Gastroesophageal sphincter (tissue), 4 donors: ENCODE results near the gene ZNF606. TPM values are rescaled to one million over a fixed set of nuclear protein-coding genes. Genes with fewer than 3 reads are reported as not detected.
"Not testable (repeated sequence)": the region's sequence is repeated elsewhere in the genome, so short reads cannot be mapped to it uniquely, and the experiment has no call there.

Experiments used
- ATAC-seq: fragments of 150-250 bp; one replicate; pipeline ENCODE4 v1.9.1; 2016; ENCODE audit warnings: mild to moderate bottlenecking, moderate library complexity
- H3K27ac ChIP-seq, 4 donors: fragments of 200-600 bp; sonication (generic) in 3 of 4; 1 replicate in 3 of 4; 2 replicates in 1 of 4; pipeline ENCODE4 v1.5.1; 2016 to 2019
- H3K27me3 ChIP-seq: fragments of 200-600 bp; sonication (generic); one replicate; pipeline ENCODE4 v1.5.1; 2019
- H3K36me3 ChIP-seq, 2 donors: fragments of 200-600 bp; sonication (generic); one replicate each; pipeline ENCODE4 v1.5.1; 2019; ENCODE audit warnings: control low read depth in 1 of 2
- H3K4me1 ChIP-seq, 3 donors: fragments of 200-600 bp; sonication (generic); 1 replicate in 2 of 3; 2 replicates in 1 of 3; pipeline ENCODE4 v1.5.1; 2016 to 2019; ENCODE audit warnings: control low read depth in 2 of 3
- H3K4me3 ChIP-seq, 2 donors: fragments of 200-600 bp; sonication (generic); one replicate each; pipeline ENCODE4 v1.5.1; 2019; ENCODE audit warnings: mild to moderate bottlenecking in 1 of 2, moderate library complexity in 1 of 2
- H3K9me3 ChIP-seq, 3 donors: fragments of 200-600 bp; sonication (generic); one replicate each; pipeline ENCODE4 v1.5.1; 2017 to 2019; ENCODE audit warnings: control low read depth in 2 of 3
- CTCF ChIP-seq, 4 experiments: fragments of 200-600 bp in 2 of 4; fragments of 450-650 bp in 2 of 4; sonication (generic) in 1 of 4; IDR thresholded peaks; one replicate each; pipeline ENCODE4 v1.5.1; 2017 to 2019; ENCODE audit warnings: antibody characterized with exemption in 4 of 4, mild to moderate bottlenecking in 2 of 4, moderate library complexity in 2 of 4
- EP300 ChIP-seq: sonication (generic); formaldehyde crosslinking; IDR thresholded peaks from one replicate; pipeline ENCODE4 v1.6.1; 2017; ENCODE audit warnings: antibody characterized with exemption, mild to moderate bottlenecking
- POLR2A ChIP-seq, 2 donors: fragments of 450-650 bp; IDR thresholded peaks; one replicate each; pipeline ENCODE4 v1.6.1; 2017; ENCODE audit warnings: antibody characterized with exemption in 2 of 2, mild to moderate bottlenecking in 2 of 2, moderate library complexity in 1 of 2
- POLR2AphosphoS5 ChIP-seq: sonication (generic); formaldehyde crosslinking; IDR thresholded peaks from one replicate; pipeline ENCODE4 v1.6.1; 2017; ENCODE audit warnings: antibody characterized with exemption
- WGBS, 2 donors: methylation state at CpG; one replicate each; pipeline ENCODE4 v1.1.5; 2018; ENCODE audit warnings: low coverage in 1 of 2; 5-methylcytosine and 5-hydroxymethylcytosine counted together
- total RNA-seq, 4 donors: library from RNA; depleted of rRNA; stranded (reverse); fragments of >200 nt; gene quantifications; one replicate each; pipeline ENCODE4 v1.1.0, GENCODE V29; 2016

Gene ZNF606
- total RNA-seq, 4 donors from 2014 or later, result 6.0 to 49.0 (median 18.8) TPM

GRCh38 chr19:58009666-58010301, 7.2 kb upstream of the ZNF606 start:
- H3K27ac ChIP-seq, result peak overlapping the region in 3 of 4 donors; percentile 72 to 91 (median 81)
- peak; percentile 96 for ATAC-seq
- WGBS, 2 donors, result 27 to 40% methylated on average over 1 to 3 of the region's 41 CpGs
- TF ChIP-seq POLR2A (IDR thresholded peaks at IDR 0.05) (peak in 1 of 2 donors; percentile 16), EP300 (no peak), CTCF (IDR thresholded peaks at IDR 0.05) (peak in 1 of 4 experiments; percentile 25), POLR2AphosphoS5 (peak; percentile 41)
- H3K9me3 ChIP-seq, result peaks cover 0 to 75% (median 0%) of the 10 kb centered on the region in 3 donors
- peaks cover 0 to 25% (median 0%) of the 10 kb centered on the region in 3 donors for H3K4me1 ChIP-seq
- H3K4me3 ChIP-seq, result peak overlapping the region; percentile 3 to 59
- H3K27me3 ChIP-seq, result no peaks in the 10 kb centered on the region
- peaks cover 0 to 29% of the 10 kb centered on the region in 2 donors for H3K36me3 ChIP-seq

- no peak for TF ChIP-seq POLR2A (IDR thresholded peaks at IDR 0.05)
- no peak for TF ChIP-seq POLR2AphosphoS5
- TF ChIP-seq EP300, result no peak
- TF ChIP-seq CTCF (IDR thresholded peaks at IDR 0.05), result no peak
- Histone ChIP-seq H3K36me3 (peaks cover 0 to 34% of the 10 kb centered on the region in 2 donors), H3K9me3 (peaks cover 0 to 80% (median 0%) of the 10 kb centered on the region in 3 donors), H3K27me3 (no peaks in the 10 kb centered on the region), H3K4me3 (peak overlapping the region in 1 of 2 donors; percentile 59), H3K4me1 (peaks cover 0 to 30% (median 0%) of the 10 kb centered on the region in 3 donors), H3K27ac (peak overlapping the region in 2 of 4 donors; percentile 81 to 91)
- peak; percentile 17 for ATAC-seq
- 0% methylated on average over 2 of the region's 21 CpGs; no CpG with 5 or more reads in 1 of the 2 donors for WGBS, 2 donors
Observed at GRCh38 chr19:58009301-58009665, 6.7 kb upstream of the ZNF606 start.

GRCh38 chr19:58008877-58009276, 6.3 kb upstream of the ZNF606 start:
- Histone ChIP-seq H3K36me3 (peaks cover 0 to 37% of the 10 kb centered on the region in 2 donors), H3K9me3 (peaks cover 0 to 84% (median 0%) of the 10 kb centered on the region in 3 donors), H3K4me3 (peak overlapping the region in 1 of 2 donors; percentile 59), H3K27ac (peak overlapping the region in 1 of 4 donors; percentile 91), H3K4me1 (peaks cover 0 to 34% (median 0%) of the 10 kb centered on the region in 3 donors)
- WGBS, 2 donors, result 40 to 60% methylated on average over 2 to 10 of the region's 10 CpGs
- not testable (repeated sequence) for ATAC-seq, H3K27me3 ChIP-seq

- Histone ChIP-seq H3K9me3 (peaks cover 0 to 80% (median 0%) of the 10 kb centered on the region in 3 donors), H3K27ac (no peak overlapping the region), H3K4me1 (peaks cover 0 to 43% (median 0%) of the 10 kb centered on the region in 3 donors), H3K27me3 (no peaks in the 10 kb centered on the region), H3K36me3 (peaks cover 0 to 37% of the 10 kb centered on the region in 2 donors), H3K4me3 (no peak overlapping the region)
- TF ChIP-seq POLR2AphosphoS5, result no peak
- TF ChIP-seq CTCF (IDR thresholded peaks at IDR 0.05), result no peak
- TF ChIP-seq POLR2A (IDR thresholded peaks at IDR 0.05), result no peak
- no peak for TF ChIP-seq EP300
- no peak for ATAC-seq
- WGBS, 2 donors, result no CpG with 5 or more reads among the region's 1 CpG
Observed at GRCh38 chr19:58007285-58007684, 4.7 kb upstream of the ZNF606 start.

- H3K27me3 ChIP-seq, result no peaks in the 10 kb centered on the region
- 20% methylated on average over 17 of the region's 31 CpGs; no CpG with 5 or more reads in 1 of the 2 donors for WGBS, 2 donors
- peaks cover 0 to 66% (median 0%) of the 10 kb centered on the region in 3 donors for H3K9me3 ChIP-seq
- peak overlapping the region in 3 of 4 donors; percentile 92 to 96 (median 95) for H3K27ac ChIP-seq
- H3K4me1 ChIP-seq, result peaks cover 0 to 39% (median 0%) of the 10 kb centered on the region in 3 donors
- peaks cover 0 to 63% of the 10 kb centered on the region in 2 donors for H3K36me3 ChIP-seq
- H3K4me3 ChIP-seq, result peak overlapping the region; percentile 67 to 96
- no peak for TF ChIP-seq POLR2A (IDR thresholded peaks at IDR 0.05)
- no peak for TF ChIP-seq POLR2AphosphoS5
- TF ChIP-seq EP300, result no peak
- no peak for TF ChIP-seq CTCF (IDR thresholded peaks at IDR 0.05)
- no peak for ATAC-seq
Observed at GRCh38 chr19:58003174-58003828, 681 bp upstream of the ZNF606 start.
